ENCODE measurements around the gene PPIB. TPM values are rescaled to one million over a fixed set of nuclear protein-coding genes. Genes with fewer than 3 reads are reported as not detected.

The PPIB gene
- total RNA-seq, 4 donors from 2014 or later: 39.6 to 226 (median 154) TPM

- 88% methylated on average over 6 of the region's 6 CpGs; no CpG with 5 or more reads in 1 of the 2 donors for WGBS, 2 donors (ENCODE audit: low coverage in 1 of 2)
- Histone ChIP-seq H3K4me1 (no peaks in the 10 kb centered on the region), H3K4me3 (no peak overlapping the region), H3K36me3 (peaks cover 0 to 21% (median 0%) of the 10 kb centered on the region in 4 donors), H3K9me3 (no peaks in the 10 kb centered on the region), H3K27ac (no peak overlapping the region), H3K27me3 (no peaks in the 10 kb centered on the region)
- no peak for DNase-seq
- in situ Hi-C loops (cut with MboI; ENCODE audit: low pct_ligation_motif_present in 1 of 4, low pct_unique_long_range_greater_than_20kb in 1 of 4, low sequenced_read_pairs in 3 of 4): no loop called here
- no peak for TF ChIP-seq CTCF (IDR thresholded peaks at IDR 0.05)
- no peak for TF ChIP-seq POLR2AphosphoS5 (IDR thresholded peaks at IDR 0.05)
- no peak for TF ChIP-seq EP300 (IDR thresholded peaks at IDR 0.05; ENCODE audit: low read depth)
- TF ChIP-seq POLR2A (IDR thresholded peaks at IDR 0.05): no peak
- intact Hi-C loops (cut with DNase I; ENCODE audit: low total_unique reads): no loop called here
Observed at GRCh38 chr15:64143276-64143675, 19.5 kb downstream of the PPIB start.

DNA sequence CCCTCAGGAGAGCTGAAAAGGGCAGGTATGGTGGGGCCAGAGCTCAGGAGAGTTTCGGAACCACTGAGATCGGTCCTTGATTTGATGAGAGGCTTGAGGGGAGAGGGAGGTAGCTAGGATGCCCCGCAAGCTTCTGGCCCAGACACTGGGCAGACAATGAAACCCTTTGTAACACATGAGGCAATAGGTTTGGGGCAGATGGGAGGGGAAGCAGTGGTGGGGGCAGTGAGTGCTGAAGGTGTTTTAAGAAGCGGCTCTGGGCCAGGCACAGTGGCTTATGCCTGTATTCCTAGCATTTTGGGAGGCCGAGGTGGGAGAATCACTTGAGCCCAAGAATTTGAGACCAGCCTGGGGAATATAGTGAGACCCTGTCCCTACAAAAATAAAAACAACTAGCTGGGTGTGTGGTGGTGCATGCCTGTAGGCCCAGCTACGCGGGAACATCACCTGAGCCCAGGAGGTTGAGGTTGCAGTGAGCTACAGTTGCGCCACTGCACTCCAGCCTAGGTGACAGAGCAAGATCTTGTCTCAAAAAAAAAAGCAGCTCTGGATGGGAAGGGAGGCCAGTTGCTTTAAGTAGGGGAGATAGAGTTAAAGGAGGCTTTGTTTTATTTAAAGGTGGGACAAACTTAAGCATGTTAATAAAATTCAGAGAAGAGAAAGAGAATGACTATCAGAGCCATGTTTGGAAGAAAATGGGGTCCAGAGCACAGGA is 20.9 kb downstream of the PPIB start:
- DNase-seq: no peak
- H3K27ac ChIP-seq: no peak overlapping the region
- no peaks in the 10 kb centered on the region for H3K27me3 ChIP-seq
- no peak overlapping the region for H3K4me3 ChIP-seq
- H3K4me1 ChIP-seq: no peaks in the 10 kb centered on the region
- 94 to 100% methylated on average over 3 to 8 of the region's 8 CpGs for WGBS, 2 donors (ENCODE audit: low coverage in 1 of 2)
- TF ChIP-seq POLR2A (IDR thresholded peaks at IDR 0.05) (no peak), POLR2AphosphoS5 (IDR thresholded peaks at IDR 0.05) (no peak), EP300 (IDR thresholded peaks at IDR 0.05; ENCODE audit: low read depth) (no peak), CTCF (IDR thresholded peaks at IDR 0.05) (no peak)
- intact Hi-C loops (cut with DNase I; ENCODE audit: low total_unique reads) (no loop called here), in situ Hi-C loops (cut with MboI; ENCODE audit: low pct_ligation_motif_present in 1 of 4, low pct_unique_long_range_greater_than_20kb in 1 of 4, low sequenced_read_pairs in 3 of 4) (no loop called here)
- H3K9me3 ChIP-seq: no peaks in the 10 kb centered on the region
- H3K36me3 ChIP-seq: peaks cover 0 to 33% (median 6%) of the 10 kb centered on the region in 4 donors

GRCh38 chr15:64138331-64138941 is 24.4 kb downstream of the PPIB start:
- no peak for DNase-seq
- Histone ChIP-seq H3K36me3 (peaks cover 0 to 53% (median 21%) of the 10 kb centered on the region in 4 donors), H3K9me3 (no peaks in the 10 kb centered on the region), H3K27me3 (no peaks in the 10 kb centered on the region), H3K4me3 (no peak overlapping the region), H3K4me1 (no peaks in the 10 kb centered on the region), H3K27ac (no peak overlapping the region)
- TF ChIP-seq POLR2A (IDR thresholded peaks at IDR 0.05) (no peak), CTCF (IDR thresholded peaks at IDR 0.05) (no peak), EP300 (IDR thresholded peaks at IDR 0.05; ENCODE audit: low read depth) (no peak), POLR2AphosphoS5 (IDR thresholded peaks at IDR 0.05) (no peak)
- WGBS, 2 donors (ENCODE audit: low coverage in 1 of 2): 81% methylated on average over 4 of the region's 4 CpGs; no CpG with 5 or more reads in 1 of the 2 donors
- intact Hi-C loops (cut with DNase I; ENCODE audit: low total_unique reads) (no loop called here), in situ Hi-C loops (cut with MboI; ENCODE audit: low pct_ligation_motif_present in 1 of 4, low pct_unique_long_range_greater_than_20kb in 1 of 4, low sequenced_read_pairs in 3 of 4) (no loop called here)

- in situ Hi-C loops (cut with MboI; ENCODE audit: low pct_ligation_motif_present in 1 of 4, low pct_unique_long_range_greater_than_20kb in 1 of 4, low sequenced_read_pairs in 3 of 4): no loop called here
- H3K4me3 ChIP-seq: no peak overlapping the region
- DNase-seq: no peak
- H3K9me3 ChIP-seq: no peaks in the 10 kb centered on the region
- no peaks in the 10 kb centered on the region for H3K27me3 ChIP-seq
- intact Hi-C loops (cut with DNase I; ENCODE audit: low total_unique reads): no loop called here
- TF ChIP-seq POLR2AphosphoS5 (IDR thresholded peaks at IDR 0.05): no peak
- no peak for TF ChIP-seq CTCF (IDR thresholded peaks at IDR 0.05)
- no peak for TF ChIP-seq EP300 (IDR thresholded peaks at IDR 0.05; ENCODE audit: low read depth)
- TF ChIP-seq POLR2A (IDR thresholded peaks at IDR 0.05): no peak
- WGBS, 2 donors (ENCODE audit: low coverage in 1 of 2): 69 to 73% methylated on average over 3 to 8 of the region's 8 CpGs
- H3K27ac ChIP-seq: no peak overlapping the region
- H3K4me1 ChIP-seq: no peaks in the 10 kb centered on the region
- H3K36me3 ChIP-seq: peaks cover 0 to 57% (median 26%) of the 10 kb centered on the region in 4 donors
Observed at GRCh38 chr15:64137226-64137833, 25.5 kb downstream of the PPIB start.
